ENCODE measurements around the gene BBOX1.
"Not testable (repeated sequence)": the region's sequence is repeated elsewhere in the genome, so short reads cannot be mapped to it uniquely, and the experiment has no call there.

The BBOX1 gene

GRCh38 chr11:27083782-27084181, 43.2 kb downstream of the BBOX1 start:
- no peak for DNase-seq (ENCODE audit: low read depth in 2 of 2)

- no peak for DNase-seq (ENCODE audit: low read depth in 2 of 2)
Observed at GRCh38 chr11:27084518-27084917, 43.9 kb downstream of the BBOX1 start.

GRCh38 chr11:27085111-27085510, 44.5 kb downstream of the BBOX1 start:
- DNase-seq (ENCODE audit: low read depth in 2 of 2) = no peak

GRCh38 chr11:27085605-27086004, 45.0 kb downstream of the BBOX1 start:
- DNase-seq (ENCODE audit: low read depth in 2 of 2) = no peak

GRCh38 chr11:27087432-27087831, 46.8 kb downstream of the BBOX1 start:
- no peak for DNase-seq (ENCODE audit: low read depth in 2 of 2)

GRCh38 chr11:27088353-27088752, 47.7 kb downstream of the BBOX1 start:
- no peak for DNase-seq (ENCODE audit: low read depth in 2 of 2)

- no peak for DNase-seq (ENCODE audit: low read depth in 2 of 2)
Observed at GRCh38 chr11:27089746-27090145, 49.1 kb downstream of the BBOX1 start.

- not testable (repeated sequence) for DNase-seq (ENCODE audit: low read depth in 2 of 2)
Observed at GRCh38 chr11:27090357-27090948, 49.8 kb downstream of the BBOX1 start.

GRCh38 chr11:27094120-27094519, 53.5 kb downstream of the BBOX1 start:
- no peak for DNase-seq (ENCODE audit: low read depth in 2 of 2)

GRCh38 chr11:27095059-27095458, 54.4 kb downstream of the BBOX1 start:
- no peak for DNase-seq (ENCODE audit: low read depth in 2 of 2)

GRCh38 chr11:27095887-27096286, 55.3 kb downstream of the BBOX1 start:
- DNase-seq (ENCODE audit: low read depth in 2 of 2) = no peak

- no peak for DNase-seq (ENCODE audit: low read depth in 2 of 2)
Observed at GRCh38 chr11:27097551-27097950, 56.9 kb downstream of the BBOX1 start.

GRCh38 chr11:27100534-27100933, 59.9 kb downstream of the BBOX1 start:
- no peak for DNase-seq (ENCODE audit: low read depth in 2 of 2)

GRCh38 chr11:27107548-27107947, 66.9 kb downstream of the BBOX1 start:
- no peak for DNase-seq (ENCODE audit: low read depth in 2 of 2)

- no peak for DNase-seq (ENCODE audit: low read depth in 2 of 2)
Observed at GRCh38 chr11:27108809-27109208, 68.2 kb downstream of the BBOX1 start.

GRCh38 chr11:27111896-27112295, 71.3 kb downstream of the BBOX1 start:
- no peak for DNase-seq (ENCODE audit: low read depth in 2 of 2)

GRCh38 chr11:27112946-27113345, 72.3 kb downstream of the BBOX1 start:
- DNase-seq (ENCODE audit: low read depth in 2 of 2) = no peak

- DNase-seq (ENCODE audit: low read depth in 2 of 2) = no peak
Observed at GRCh38 chr11:27115051-27115650, 74.5 kb downstream of the BBOX1 start.

- DNase-seq (ENCODE audit: low read depth in 2 of 2) = no peak
Observed at GRCh38 chr11:27116684-27117083, 76.1 kb downstream of the BBOX1 start.

GRCh38 chr11:27118371-27118770, 77.8 kb downstream of the BBOX1 start:
- no peak for DNase-seq (ENCODE audit: low read depth in 2 of 2)

GRCh38 chr11:27118949-27119348, 78.3 kb downstream of the BBOX1 start:
- DNase-seq (ENCODE audit: low read depth in 2 of 2) = no peak

- no peak for DNase-seq (ENCODE audit: low read depth in 2 of 2)
Observed at GRCh38 chr11:27119396-27119795, 78.8 kb downstream of the BBOX1 start.

- no peak for DNase-seq (ENCODE audit: low read depth in 2 of 2)
Observed at GRCh38 chr11:27120211-27120610, 79.6 kb downstream of the BBOX1 start.

- no peak for DNase-seq (ENCODE audit: low read depth in 2 of 2)
Observed at GRCh38 chr11:27122001-27122400, 81.4 kb downstream of the BBOX1 start.
